HG03196 (cell line): Measurements from ENCODE around the gene SSRP1.

Source experiments
- ATAC-seq: cut with Tn5 transposase; IDR thresholded peaks from one replicate; pipeline ENCODE4 v1.9.1; 2021; ENCODE audit not compliant: unreplicated experiment

Gene SSRP1

GRCh38 chr11:57359896-57360690, 24.4 kb upstream of the SSRP1 start:
- no peak for ATAC-seq

DNA sequence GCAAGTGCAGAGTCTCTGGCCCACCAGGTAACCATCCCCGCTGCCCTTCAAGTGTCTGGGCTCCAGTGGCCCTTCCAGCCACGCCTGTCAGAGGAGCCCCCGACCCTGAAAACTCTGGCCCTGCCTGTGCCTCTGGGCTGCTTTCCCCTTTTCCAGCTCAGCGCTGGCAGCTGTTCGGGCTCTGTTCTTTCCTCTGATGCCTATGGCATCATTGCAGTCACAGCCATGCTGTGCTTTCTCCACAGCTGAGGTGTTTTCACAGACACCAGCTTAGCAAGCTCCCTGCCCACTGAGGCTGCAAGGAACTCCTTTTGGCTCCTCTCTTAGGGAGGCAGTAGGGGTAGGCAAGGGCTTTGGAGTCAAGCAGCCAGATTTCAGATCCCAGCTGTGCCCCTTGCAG, 23.7 kb upstream of the SSRP1 start:
- no peak for ATAC-seq

DNA sequence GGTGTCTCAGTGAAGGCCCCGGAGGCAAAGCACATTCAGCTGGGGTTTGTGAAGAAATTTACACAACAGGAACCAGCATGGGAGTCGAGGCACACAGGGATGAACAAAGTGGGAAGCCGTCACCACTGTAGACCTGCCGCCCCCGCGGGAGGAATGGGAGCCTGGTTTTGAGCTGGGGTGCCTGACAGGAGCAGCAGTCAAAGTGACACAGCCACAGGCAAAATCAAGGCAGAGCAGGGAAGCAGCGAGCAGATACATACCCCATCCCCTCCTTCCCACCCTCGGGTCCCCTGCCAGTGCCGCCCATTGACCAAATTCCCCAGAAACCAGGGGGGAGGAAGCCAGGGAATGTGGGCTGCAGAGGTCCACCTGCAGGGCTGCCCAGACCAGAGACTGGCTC, 23.3 kb upstream of the SSRP1 start:
- ATAC-seq, result no peak

- no peak for ATAC-seq
These were observed 22.9 kb upstream of the SSRP1 start for GRCh38 chr11:57358543-57358961.

DNA sequence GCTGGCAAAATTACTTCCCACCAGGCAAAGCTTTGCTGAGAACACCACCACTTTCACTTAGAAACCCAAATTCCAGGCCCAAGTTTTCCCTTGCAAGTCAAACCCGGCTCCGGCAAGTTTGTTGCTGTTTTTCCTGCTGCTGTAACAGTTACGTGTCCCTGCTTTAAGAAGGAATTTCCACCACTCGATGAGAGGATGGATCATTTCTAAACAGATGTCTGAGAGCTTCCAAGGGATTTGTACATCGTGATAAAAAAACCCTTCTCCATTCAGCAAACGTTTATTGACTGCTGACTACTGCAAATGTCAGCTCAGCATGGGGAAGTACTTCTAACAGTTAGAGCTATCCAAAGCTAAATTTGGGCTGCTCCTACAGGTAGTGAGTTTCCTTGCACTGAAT, 22.2 kb upstream of the SSRP1 start:
- no peak for ATAC-seq

GRCh38 chr11:57357310-57357709, 21.6 kb upstream of the SSRP1 start:
- no peak for ATAC-seq

- no peak for ATAC-seq
These were observed 20.6 kb upstream of the SSRP1 start for GRCh38 chr11:57356268-57356667.

DNA sequence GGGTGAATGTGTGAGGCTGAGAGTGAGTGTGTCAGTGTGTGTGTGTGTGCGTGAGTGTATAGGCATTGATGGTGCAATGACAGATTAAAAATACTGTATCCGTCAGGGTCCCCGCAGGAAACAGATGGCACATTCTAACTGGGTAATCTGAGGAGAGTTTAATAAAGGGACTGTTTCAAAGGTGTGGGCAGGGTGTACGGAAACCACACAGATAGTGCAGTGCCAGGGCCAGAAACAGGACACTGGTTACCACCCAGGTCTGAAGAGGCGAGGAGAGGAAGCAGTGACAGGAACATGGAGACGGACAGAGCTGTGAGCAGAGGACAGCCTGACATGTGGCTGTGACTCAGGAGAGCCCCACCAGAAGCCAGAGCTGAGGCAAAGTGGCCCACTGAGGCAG, 19.0 kb upstream of the SSRP1 start:
- ATAC-seq, result no peak

DNA sequence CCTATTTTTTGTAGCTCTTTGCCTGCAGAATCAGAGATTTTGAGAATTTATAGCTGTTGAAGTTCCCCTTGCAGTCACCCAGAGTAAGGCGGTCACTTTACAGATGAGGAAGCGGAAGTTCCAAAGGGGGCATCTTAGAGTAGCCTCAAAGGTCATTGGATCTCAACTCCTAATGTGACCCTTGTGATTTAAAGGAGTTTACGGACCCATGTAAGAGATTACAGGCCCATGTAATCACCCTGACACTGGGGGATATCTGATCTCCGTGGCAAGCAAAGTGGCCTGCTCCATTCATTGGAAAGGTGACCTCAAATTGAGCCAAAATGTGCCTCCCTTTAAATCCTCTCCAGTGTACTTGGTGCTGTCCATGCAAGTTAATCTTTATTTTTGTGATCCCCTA, 18.2 kb upstream of the SSRP1 start:
- no peak for ATAC-seq

DNA sequence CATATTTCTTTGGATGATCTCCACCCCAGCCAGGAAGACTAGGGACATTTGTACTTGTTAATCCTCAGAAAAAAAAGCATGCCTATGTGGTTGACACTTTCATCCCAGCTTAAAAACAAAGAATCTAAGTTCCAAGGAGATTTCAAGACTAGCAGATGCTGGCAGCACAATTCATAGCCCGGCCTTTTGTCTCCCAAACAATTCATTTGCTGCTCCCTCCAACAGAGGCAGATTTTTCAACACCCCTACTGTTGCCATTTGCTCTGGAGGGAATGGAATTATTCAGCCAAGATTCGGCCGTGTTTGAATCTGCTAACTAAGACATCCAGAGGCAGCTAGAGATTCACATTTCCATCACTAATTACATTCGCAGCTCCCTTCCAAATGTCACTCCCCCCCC, 17.8 kb upstream of the SSRP1 start:
- ATAC-seq, result no peak

GRCh38 chr11:57353036-57353435, 17.3 kb upstream of the SSRP1 start:
- ATAC-seq, result no peak

DNA sequence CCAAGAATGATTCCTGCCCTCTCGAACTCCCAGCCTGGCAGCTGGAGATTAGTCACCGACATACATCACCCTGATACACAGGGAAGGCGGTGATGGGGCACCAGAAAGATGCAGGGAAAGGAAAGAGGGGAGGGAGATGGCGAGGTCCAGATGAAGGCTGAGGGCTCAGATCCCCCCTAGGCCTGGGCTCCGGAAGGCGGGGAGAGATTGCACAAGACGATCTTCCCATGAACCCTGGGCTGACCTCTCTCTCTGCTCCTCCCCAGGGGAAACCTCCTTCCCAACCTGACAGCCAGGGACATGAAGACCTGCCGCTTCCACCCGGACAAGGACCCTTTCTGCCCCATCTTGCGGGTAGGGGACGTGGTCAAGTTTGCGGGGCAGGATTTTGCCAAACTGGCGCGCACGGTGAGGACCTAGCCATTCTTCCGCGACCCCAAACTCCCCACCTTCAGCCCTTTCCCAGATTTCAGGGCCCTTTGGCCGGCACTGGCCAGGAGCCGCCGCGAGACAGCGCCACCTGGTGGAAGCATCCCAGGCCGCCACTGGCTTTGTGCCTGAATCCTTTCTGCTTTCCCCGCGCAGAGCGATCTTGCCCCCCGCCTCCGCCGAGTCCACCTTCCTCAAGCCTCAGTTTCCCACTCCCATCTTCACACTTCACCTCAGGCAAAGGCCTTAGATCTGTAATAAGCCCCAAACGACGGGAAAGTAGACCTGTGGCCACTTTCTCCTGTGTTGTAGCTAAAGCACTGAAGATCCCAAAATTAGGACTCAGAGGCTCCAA, 14.0 kb upstream of the SSRP1 start:
- ATAC-seq, result no peak

DNA sequence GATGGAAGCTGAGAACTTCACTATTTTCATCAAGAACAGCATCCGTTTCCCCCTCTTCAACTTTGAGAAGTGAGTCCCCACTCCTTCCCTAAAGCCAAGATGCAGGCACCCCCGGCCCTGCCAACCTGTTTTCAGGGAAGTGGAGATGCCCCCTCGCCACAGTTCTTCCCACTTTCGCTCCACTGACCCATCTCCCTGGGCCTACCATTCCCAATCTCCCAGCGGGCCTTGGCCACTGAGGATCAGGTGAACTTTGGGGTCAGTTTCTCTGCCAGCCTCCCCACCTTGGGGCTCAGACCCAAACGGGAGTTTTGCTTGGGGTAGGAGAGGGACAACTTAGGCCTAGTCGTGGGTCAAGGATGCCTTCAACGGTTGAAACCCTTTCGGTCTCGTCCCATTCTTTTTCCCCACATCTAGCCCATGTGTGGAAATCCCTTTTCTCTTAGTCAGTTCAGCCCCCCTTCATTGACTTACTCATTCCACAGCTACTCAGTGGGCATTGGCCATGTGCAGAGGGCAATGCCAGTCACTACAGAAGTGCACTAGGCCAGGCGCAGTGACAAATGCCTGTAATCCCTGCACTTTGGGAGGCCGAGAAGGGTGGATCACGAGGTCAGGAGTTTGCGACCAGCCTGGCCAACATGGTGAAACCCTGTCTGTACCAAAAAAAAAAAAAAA, 13.1 kb upstream of the SSRP1 start:
- ATAC-seq, result no peak

- ATAC-seq, result no peak
These were observed 12.4 kb upstream of the SSRP1 start for GRCh38 chr11:57348052-57348451.

GRCh38 chr11:57347336-57347735, 11.6 kb upstream of the SSRP1 start:
- no peak for ATAC-seq

GRCh38 chr11:57345555-57346211, 10.0 kb upstream of the SSRP1 start:
- no peak for ATAC-seq

DNA sequence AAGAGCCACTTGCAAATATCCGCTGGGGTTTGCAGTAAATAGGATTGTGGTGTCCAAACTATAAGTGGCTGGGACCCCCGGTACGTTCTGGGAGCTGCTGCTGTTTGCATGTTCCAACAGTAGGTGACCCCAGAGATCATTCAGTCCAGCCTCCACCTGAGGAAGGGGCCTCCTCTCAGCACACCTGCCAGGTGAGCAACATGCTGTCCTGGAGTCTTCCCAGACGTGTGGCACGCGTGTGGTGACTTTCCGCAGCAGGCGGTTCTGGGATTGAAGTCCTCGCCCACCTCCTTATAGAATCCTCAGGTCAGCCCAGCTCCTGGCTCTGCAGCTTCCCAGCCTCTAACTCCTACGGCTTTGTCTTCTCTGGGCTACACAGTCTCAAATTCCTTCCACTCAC, 9.1 kb upstream of the SSRP1 start:
- no peak for ATAC-seq

DNA sequence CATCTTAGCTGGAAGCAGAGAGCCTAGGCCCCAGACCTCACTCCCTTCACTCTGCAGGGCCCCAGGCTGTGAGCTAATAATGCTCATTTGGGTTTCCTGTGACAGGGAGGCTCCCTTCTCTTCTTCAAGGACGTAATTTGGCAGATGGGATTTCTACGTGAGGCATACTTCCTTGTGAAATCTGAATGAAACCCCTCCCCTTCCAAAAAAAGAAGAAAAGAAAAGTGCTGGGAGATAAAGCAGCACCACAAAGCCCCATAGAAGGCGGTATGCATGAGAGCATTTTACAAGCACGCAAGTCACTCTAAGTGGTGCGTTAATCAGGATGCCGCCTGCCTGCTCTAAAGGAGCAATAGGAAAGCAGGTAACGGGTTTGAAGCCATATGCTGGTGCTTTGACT, 8.1 kb upstream of the SSRP1 start:
- ATAC-seq, result no peak

DNA sequence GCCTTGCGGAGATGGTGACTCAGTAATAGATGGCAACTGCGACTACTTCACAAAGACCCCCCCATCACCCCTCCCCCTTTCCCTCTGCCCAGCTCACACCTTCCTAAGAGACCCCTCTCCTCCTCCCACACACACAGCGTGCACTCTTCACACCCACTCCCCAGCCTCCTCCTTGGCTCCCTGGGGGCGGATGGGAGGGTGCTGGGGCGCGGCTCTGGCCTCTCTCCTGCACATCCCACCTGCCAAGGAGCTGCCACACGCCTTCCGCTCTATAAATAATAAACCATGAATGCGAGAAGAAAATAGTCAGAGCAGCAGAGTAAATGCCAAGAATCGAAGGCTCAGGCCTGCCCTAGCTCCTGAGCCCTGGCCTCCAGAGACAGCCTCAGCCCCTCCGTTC, 7.0 kb upstream of the SSRP1 start:
- ATAC-seq, result no peak

DNA sequence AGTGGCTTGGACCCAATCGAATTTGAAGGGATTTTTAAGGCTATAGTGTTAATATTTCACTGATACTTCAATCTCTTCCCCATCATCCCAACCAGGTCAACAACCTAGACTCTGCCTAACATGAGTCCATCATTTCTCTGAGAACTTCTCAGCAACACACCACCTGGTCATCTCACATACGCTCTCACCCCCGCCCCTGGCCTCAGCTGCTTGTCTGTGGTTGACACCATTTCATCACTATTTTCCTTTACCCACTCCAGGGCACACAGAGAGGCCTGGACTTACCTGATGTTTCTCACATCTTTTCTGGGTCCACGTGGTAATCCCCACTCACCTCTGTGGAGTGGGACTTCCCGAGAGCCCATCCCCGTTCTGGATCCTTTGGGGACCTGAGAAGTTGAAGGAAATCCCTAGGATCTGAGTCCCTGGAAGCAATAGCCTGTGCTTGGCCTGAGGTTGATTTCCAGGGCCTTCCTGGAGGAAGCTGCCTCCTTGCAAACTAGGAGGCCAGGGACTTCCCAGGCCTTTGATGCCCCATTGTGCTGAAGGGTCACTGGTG, 5.6 kb upstream of the SSRP1 start:
- no peak for ATAC-seq

DNA sequence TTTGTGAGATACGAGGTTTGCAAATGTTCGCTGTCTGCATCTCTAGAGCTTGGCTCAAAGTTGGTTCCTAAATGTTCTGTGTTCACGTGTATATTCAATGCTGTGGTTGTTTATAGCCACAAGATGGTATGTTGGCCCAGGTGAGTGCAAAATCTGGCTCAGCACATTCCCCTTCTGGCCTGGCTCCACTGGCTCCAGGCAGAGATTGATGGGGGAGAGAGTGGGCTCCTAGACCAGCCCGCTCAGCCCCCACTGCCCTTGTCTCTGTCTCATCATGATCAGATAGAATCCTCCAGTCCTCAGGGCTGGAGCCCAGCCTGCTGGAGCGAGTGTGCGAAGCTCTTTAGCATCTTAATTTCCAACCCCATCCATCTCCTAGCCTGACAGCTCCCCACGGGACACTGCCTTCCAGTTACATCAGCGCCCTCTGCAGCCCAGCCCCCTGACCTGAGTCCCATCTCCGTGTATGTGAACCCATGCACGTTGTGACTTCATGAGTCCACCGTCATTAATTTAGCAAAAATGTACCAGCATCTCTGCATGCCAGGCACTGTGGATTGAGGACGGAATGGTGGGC, 4.4 kb upstream of the SSRP1 start:
- ATAC-seq, result no peak
